ENCODE data around the gene CHI3L2. TPM values are rescaled to one million over a fixed set of nuclear protein-coding genes. Genes with fewer than 3 reads are reported as not detected.

The CHI3L2 gene, protein sequence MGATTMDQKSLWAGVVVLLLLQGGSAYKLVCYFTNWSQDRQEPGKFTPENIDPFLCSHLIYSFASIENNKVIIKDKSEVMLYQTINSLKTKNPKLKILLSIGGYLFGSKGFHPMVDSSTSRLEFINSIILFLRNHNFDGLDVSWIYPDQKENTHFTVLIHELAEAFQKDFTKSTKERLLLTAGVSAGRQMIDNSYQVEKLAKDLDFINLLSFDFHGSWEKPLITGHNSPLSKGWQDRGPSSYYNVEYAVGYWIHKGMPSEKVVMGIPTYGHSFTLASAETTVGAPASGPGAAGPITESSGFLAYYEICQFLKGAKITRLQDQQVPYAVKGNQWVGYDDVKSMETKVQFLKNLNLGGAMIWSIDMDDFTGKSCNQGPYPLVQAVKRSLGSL
- 19.6 and 23.6 TPM in 2 replicates for total RNA-seq

DNA sequence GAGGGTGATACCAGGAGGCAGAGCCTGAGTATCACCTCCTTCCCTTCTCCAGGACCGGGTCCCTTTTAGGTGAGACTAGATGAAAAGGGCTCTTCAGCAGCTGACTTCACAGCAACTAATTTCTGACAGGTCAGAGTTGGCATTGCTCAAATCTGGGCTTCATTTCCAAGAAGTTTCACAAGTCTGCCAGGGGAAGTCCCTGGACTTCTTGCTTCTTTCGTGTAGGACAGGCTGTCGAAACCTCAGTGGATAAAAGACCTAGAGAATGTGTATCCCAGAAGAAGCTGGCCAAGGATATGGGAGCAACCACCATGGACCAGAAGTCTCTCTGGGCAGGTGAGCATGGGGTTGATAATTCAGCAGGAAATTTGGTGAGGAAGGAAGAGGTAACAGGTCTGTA lies at the start of gene CHI3L2:
CHI3L2 (plus strand) TSS at position 280 of the 400 bp plus-strand sequence; CDS start at position 297, 17 bp downstream.
- H3K9me3 Mint-ChIP-seq = no peaks in the 10 kb centered on the region
- POLR2A ChIA-PET = interaction anchor here (1.1 to 2.5 kb wide), 4 partner anchors 8 to 24 kb away, joined by 3 to 8 read pairs (median 6); no protein-coding TSS in a partner anchor
- peak within 1 kb of the TSS; percentile 69 for H3K27ac Mint-ChIP-seq
- H3K36me3 Mint-ChIP-seq (ENCODE audit: low read depth) = peaks cover 3% of the 10 kb centered on the region
- TF ChIP-seq, protein P1, sequence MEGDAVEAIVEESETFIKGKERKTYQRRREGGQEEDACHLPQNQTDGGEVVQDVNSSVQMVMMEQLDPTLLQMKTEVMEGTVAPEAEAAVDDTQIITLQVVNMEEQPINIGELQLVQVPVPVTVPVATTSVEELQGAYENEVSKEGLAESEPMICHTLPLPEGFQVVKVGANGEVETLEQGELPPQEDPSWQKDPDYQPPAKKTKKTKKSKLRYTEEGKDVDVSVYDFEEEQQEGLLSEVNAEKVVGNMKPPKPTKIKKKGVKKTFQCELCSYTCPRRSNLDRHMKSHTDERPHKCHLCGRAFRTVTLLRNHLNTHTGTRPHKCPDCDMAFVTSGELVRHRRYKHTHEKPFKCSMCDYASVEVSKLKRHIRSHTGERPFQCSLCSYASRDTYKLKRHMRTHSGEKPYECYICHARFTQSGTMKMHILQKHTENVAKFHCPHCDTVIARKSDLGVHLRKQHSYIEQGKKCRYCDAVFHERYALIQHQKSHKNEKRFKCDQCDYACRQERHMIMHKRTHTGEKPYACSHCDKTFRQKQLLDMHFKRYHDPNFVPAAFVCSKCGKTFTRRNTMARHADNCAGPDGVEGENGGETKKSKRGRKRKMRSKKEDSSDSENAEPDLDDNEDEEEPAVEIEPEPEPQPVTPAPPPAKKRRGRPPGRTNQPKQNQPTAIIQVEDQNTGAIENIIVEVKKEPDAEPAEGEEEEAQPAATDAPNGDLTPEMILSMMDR (IDR thresholded peaks at IDR 0.05) = no peak
- DNase-seq = no peak
- no peak within 1 kb of the TSS for H3K4me3 Mint-ChIP-seq
- H3K27me3 Mint-ChIP-seq = no peaks in the 10 kb centered on the region
- peaks cover 85% of the 10 kb centered on the region for H3K4me1 Mint-ChIP-seq
- CTCF ChIA-PET = interaction anchor here (3.8 kb wide), 1 partner anchor 172 kb away, joined by 23 read pairs; no protein-coding TSS in a partner anchor
- intact Hi-C loops (cut with micrococcal nuclease) = no loop called here
- no peak for ATAC-seq (ENCODE audit: low read depth)

DNA sequence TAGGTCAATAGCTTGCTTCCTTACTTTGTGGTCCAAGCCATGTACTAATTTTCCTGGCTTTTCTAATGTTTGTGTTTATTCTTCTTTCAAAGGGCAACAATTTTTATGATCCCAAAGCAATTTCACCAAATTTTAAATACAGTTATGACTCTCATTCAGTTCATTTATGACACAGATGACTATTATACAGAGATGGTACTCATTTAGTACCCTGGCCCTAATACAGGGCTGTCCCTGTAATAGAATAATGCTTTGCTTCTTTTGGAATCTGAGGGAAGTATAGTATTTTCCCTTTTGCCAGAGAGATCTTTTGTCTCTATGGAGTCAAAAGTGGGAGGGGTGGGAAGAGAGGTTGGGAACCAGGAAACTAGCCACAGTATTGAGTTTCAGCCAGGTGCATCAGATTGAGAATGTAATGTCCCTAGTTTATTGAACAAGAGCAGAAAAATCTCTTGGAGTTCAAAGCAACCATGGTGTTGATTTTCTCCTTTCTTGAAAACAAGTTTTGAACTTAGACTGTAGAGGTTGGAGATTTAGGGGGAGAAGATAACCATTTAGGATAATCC lies 47.5 kb upstream of the CHI3L2 start:
- ChIA-PET POLR2A (no interaction called here), CTCF (no interaction called here)
- Mint-ChIP-seq H3K9me3 (no peaks in the 10 kb centered on the region), H3K4me1 (peaks cover 61% of the 10 kb centered on the region), H3K27ac (peak overlapping the region; percentile 64), H3K27me3 (no peaks in the 10 kb centered on the region), H3K36me3 (ENCODE audit: low read depth) (peaks cover 85% of the 10 kb centered on the region), H3K4me3 (no peak overlapping the region)
- no peak for ATAC-seq (ENCODE audit: low read depth)
- intact Hi-C loops (cut with micrococcal nuclease) = loop anchor here (2.0 to 5.0 kb wide), 3 partner anchors 13 to 148 kb away; partner anchors contain the start of genes CEPT1 and DRAM2
- no peak for DNase-seq
- TF ChIP-seq, protein P1 (IDR thresholded peaks at IDR 0.05) = no peak

DNA sequence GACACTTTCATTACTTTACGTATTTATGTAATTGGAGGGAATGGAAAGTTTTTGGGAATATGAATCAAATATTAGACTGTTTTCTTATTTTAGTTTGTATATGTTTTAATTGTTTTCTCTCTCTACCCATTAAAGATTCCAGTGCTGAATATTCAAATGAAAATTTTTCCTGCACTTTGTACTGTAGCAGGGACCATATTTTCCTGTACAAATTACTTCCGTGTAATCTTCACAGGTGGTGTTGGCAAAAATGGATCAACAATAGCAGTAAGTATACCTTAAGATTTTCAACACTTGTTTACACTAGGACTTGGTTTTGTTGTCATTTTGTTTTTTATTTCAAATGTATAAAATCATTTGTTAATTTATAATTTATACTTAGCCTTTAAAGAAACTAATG lies 45.5 kb upstream of the CHI3L2 start:
- intact Hi-C loops (cut with micrococcal nuclease) = no loop called here
- ATAC-seq (ENCODE audit: low read depth) = no peak
- TF ChIP-seq, protein P1 (IDR thresholded peaks at IDR 0.05) = no peak
- no peaks in the 10 kb centered on the region for H3K27me3 Mint-ChIP-seq
- H3K27ac Mint-ChIP-seq = peak overlapping the region; percentile 65
- ChIA-PET CTCF (interaction anchor here (1.6 kb wide), 1 partner anchor 152 kb away, joined by 5 read pairs; no protein-coding TSS in a partner anchor), POLR2A (interaction anchor here (1.0 to 1.5 kb wide), 2 partner anchors 33 to 43 kb away, joined by 3 to 5 read pairs; partner anchors contain the start of genes CEPT1 and DRAM2)
- H3K4me1 Mint-ChIP-seq = peaks cover 54% of the 10 kb centered on the region
- peaks cover 87% of the 10 kb centered on the region for H3K36me3 Mint-ChIP-seq (ENCODE audit: low read depth)
- no peak overlapping the region for H3K4me3 Mint-ChIP-seq
- DNase-seq = no peak
- H3K9me3 Mint-ChIP-seq = no peaks in the 10 kb centered on the region

DNA sequence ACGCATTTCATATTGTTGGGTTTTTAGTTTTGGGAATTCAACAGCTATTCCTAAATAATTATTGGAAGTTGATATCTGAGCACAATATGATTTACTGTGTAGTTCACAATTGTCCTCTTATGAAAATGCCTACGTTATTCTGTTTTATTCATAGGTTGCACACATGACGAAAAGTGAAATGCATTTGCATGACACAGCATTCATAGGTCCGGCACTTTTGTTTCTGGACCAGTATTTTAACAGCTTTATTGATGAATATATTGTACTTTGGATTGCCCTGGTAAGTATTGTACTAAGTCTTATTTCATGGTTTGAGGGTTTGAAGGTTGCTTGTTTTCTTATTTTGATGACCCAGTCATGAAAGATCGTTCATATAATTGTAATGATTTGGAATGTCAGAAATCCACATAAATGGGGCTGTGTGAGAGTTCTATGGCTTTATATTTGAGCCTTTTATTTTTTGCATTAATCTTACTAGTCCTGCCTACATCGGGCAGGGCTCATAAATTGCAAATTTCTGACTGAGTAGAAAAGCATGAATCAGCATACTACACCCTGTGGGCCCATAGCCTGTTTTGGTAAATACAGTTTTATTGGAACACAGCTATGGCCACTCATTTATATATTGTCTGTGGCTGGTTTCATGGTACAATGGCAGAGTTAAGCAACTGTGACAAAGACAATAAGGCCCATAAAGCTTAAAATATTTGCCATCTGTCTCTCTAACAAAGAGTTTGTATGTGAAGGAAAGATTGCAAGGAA lies 44.0 kb upstream of the CHI3L2 start:
- TF ChIP-seq, protein P1 (IDR thresholded peaks at IDR 0.05) = no peak
- Mint-ChIP-seq H3K4me1 (peaks cover 49% of the 10 kb centered on the region), H3K27ac (peak overlapping the region; percentile 65), H3K9me3 (no peaks in the 10 kb centered on the region), H3K4me3 (no peak overlapping the region), H3K27me3 (no peaks in the 10 kb centered on the region), H3K36me3 (ENCODE audit: low read depth) (peaks cover 91% of the 10 kb centered on the region)
- ATAC-seq (ENCODE audit: low read depth) (no peak), DNase-seq (no peak)
- POLR2A ChIA-PET = interaction anchor here (0.9 to 1.0 kb wide), 3 partner anchors 16 to 37 kb away, joined by 3 to 4 read pairs (median 3); partner anchors contain the start of gene DENND2D
- CTCF ChIA-PET = interaction anchor here (1.2 to 1.6 kb wide), 2 partner anchors 9 to 153 kb away, joined by 3 to 5 read pairs; no protein-coding TSS in a partner anchor
- intact Hi-C loops (cut with micrococcal nuclease) = no loop called here

Measured in activated B cell treated with CpG ODN at 0.5 μM for 24 hours (primary cell).